GM18907 (cell line): ENCODE data around the gene CCT7.
A peak's percentile ranks its signal among the peaks of the same experiment; 100 is the strongest.

Experiments
- ATAC-seq: cut with Tn5 transposase; IDR thresholded peaks from one replicate; pipeline ENCODE4 v1.9.1; 2021; ENCODE audit warnings: mild to moderate bottlenecking, moderate library complexity; ENCODE audit not compliant: unreplicated experiment

CCT7 gene

DNA sequence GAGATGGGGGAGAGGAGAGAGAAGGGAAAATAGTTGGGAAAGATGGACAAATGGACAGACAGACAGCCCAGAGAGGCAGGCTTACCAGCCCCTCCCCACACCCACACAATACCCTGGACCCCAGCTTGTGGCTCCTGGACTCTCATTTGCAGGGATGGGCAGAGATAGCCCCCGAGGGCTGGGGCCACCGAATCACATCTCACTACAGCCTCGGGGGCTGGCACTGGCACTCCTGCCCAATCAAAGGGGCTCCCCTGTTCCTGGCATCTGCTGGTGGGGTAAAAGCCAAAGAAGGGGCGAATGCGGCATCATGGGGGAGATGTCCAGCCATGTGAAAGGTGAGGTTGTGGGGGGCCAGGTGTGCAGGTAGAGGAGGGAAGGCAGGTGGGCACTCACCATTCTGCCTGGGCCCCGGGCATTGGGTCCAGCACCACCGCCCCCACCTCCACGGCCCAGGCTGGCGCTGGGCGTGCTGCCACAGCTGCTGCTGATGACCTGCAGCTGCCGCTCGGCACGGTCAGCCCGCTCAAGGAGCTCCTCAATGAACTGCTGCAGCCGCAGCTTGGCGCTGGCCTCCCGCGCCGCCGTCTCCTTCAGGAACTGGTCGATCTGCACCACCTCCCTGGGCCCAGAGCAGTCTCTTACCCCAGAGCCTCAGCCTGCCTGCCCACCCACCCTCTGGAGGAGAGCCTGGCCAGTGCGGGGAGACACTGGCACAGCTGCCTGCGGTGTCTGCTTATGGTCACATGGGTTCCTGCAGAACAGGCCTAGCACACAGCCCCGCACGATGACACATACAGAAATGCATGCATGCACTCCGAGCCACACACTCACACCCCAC is 32.2 kb downstream of the CCT7 start:
- ATAC-seq = no peak

DNA sequence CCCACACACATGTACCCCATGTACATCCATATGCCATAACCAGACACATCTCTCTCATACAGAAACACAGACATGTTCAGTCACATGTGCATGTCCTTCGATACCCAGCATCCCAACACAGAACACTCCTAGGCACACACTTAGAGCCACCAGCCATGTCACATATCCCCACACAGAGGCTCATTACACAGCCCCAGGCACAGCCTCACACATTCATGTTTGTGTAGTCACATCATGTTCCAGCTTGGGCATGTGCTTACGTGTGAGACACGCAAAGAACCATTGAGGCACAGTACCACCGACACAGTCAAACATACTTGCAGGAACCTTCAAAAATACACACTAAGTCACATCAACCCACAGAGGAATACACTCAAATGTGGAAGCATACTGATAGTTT is 32.9 kb downstream of the CCT7 start:
- no peak for ATAC-seq

DNA sequence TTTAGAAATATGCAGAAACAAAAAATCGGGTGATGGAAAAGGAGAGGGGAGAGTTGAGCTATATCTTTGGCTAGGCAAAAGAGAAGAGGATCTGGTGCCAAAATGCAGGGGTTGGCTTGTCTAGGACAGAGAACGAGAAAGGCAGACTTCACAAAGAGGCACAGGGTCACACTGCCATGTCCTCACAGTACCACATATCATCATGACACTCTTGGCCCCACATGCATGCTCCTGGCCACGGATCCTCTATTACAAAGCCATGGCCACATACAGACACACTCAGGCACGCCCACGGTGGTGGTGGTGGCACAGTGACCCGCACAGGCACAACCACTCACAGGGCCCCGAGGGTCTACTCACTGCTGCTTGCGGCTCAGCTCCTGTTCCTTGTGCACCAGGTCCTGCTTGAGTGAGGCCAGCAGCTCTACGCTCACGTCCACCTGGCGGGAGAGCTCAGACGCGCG is 34.3 kb downstream of the CCT7 start:
- no peak for ATAC-seq

DNA sequence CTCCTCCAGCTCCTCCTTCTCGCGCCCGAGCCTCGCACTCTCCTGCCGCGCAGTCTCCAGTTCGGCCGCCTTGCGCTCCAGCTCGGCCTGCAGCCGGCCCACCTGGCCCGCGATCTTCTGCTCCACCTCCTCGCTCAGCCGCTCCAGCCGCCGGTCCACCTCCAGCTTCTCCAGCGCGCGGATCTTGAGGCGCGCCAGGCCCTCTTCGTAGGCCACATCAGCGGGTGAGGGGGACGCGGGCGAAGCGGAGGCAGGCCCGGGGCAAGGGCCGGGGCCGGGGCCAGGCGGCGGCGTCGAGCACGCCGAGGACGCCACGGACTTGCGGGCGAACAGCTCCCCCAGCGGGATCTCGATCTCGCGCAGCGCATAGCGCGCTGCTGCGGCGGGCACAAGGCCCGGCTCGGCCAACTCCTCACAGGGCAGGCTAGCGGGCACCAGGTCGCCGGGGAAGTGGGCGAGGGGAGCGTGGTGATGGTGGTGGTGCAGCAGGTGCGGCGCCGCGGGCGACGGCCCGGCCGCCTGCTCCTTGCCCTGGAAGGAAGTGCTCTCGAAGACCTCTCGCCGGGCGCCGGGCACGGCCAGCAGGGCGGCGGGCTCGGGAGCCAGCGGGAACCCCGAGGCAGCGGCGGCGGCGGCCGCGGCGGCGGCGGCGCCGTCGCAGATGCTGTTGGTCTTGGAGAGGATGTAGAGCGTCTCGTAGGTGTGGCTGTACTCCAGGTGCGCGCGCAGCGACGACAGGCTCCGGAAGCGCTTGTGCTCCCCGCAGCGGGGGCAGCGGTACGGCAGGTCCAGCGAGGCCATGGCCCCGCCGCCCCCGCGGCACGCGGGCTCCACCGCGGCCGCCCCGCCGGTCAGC is 35.0 kb downstream of the CCT7 start:
- no peak for ATAC-seq

DNA sequence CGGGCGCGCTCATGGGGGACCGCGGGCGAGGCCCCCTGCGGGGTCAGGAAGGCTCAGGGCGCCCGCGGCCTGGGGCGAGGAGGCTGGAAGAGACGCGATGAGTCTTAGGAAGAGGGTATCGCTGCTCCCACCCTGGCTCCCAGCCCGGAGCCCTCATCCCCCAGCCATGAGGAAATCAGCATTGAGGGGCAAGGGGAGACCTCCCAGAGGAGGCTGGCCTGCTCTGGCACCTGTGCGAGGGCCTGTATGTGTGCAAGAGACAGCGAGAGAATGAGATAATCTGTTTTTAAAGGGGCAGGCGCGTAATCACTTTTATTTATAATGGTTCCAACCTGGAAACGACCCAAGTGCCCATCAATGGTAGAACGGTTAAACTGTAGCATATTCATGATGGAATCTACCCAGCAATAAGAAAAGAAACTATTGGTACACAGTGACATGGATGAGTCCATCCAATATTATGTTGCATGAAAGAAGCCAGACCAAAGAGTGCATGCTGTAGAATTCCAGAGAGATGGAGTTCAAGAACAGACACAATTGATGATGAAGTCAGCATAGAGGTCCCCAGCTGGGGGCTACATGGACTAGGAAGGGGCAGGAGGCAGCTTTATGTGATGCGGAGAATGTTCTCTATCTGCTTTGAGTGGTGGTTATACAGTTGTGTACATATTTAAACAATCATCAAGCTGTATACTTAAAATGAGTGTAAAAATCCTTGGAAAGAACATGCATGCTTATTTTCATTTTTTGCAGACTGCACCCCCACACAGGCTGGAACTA is 35.8 kb downstream of the CCT7 start:
- no peak for ATAC-seq

DNA sequence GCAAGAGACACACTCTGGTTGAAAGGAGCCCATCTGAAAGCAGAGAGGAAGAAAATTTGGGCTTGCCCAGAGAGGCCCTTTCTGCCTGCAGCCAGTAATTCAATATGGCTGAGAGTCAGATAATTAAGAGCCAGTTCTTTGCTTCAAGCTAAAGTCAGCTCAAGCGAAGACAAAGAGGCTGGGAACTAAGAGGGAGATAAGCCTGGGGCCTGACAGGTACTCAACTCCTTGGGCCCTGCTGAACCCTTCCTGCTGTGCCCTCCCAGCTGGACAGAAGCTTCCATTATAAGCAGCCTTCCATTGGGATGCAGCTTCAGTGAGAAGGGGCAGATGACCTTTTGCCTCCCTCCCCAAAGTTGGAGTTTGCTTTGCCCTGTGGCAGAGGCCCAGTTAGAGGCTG is 38.2 kb downstream of the CCT7 start:
- ATAC-seq = no peak

DNA sequence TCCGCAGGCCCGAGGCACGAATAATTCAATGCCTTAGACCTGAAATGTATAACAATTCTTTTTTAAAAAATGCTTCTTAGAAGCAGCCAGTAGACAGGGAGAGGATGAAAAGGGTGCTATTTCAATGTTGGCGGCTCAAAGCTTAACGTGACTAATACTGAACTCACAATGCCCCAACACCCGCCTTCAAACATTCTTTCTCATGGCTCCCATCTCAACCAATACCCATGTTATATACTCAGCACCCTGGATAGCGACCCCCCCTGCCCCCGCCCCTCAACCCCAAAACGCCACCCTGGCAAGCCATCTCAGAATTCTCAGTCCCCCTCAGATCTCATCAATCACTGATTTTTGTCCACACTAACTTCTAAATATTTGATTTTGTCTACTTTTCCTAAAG is 45.7 kb downstream of the CCT7 start:
- no peak for ATAC-seq

DNA sequence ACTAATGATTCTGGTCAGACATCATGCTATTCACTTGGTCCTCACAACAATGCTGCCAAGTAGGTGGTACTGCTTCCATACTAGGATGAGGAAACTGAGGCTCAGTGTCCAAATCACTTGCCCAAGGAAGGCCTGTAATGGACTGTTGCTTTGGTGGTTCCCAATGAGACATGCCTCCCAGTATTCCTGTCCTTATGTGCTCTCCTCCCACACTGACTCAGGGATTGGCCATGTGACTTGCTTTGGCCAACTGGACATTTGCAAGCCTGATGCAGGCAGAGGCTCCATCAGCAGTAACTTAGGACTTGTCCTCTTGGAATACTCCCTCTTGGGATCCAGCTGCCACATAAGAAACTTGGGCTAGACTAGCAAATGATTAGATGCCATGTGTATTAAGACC is 47.1 kb downstream of the CCT7 start:
- ATAC-seq = no peak

DNA sequence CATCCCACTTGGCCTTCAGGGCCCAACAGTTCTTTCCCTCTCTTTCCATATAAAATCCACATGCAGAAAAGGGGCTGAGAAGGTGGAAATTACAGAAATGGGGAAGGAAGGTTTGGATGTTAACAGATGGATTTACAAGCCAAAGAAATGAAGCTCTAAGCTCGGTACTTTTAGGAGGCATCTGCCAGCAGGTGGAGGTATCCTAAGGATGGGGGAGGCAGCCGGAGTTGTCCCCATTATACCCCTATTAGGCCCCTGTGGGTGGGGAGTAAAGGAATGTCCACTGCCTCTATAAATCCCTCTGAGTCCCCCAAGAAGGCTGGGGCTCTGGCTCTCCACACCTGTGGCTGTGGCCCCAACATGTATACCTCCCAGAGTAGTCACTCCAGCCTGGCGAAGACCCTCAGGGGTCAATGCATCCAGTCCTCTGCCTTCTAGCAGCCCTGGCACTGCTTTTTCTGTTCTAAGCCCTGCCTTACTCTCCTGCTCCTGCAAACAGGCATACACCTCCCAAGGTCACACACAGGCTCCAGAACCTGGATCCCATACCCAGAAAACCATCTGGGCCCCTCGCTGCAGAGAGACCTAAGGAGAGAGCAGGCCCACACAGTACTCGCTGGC is 48.9 kb downstream of the CCT7 start:
- ATAC-seq = no peak

DNA sequence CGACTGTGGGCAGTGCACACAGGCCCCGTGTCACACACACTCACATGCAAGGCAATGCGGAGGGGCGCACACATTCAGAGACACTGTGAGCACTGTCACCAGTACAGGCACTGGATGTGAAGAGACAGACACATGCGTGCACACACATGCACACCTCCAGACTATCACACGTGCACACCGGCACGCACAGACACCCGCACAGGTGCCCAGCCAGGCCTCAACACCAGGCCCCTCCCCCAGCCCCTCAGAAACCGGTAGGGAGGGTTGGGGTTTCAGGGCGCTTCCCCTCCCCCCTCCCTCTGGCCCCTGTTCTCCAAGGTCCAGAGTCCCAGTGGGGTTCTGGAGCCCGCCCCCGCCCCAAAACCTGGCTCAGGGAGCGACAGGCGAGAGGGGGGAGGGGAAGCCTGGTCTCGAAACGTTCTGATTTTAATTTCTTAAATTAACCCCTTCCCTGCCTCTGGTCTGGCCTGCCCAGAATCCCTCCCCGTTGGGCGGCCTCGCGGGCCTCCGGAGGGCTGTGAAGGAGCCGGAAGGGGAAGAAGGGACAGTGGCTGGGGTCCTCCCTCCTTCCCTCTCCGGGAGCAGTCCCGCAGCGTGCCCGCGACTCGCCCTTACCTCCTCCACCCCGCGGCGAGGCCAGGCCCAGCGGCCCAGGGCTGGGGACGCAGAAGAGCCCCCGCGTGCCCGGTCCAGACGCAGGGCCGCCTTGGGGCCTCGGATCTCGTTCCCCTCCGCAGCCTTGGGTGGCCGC is 49.6 kb downstream of the CCT7 start:
- ATAC-seq = peak; percentile 18

DNA sequence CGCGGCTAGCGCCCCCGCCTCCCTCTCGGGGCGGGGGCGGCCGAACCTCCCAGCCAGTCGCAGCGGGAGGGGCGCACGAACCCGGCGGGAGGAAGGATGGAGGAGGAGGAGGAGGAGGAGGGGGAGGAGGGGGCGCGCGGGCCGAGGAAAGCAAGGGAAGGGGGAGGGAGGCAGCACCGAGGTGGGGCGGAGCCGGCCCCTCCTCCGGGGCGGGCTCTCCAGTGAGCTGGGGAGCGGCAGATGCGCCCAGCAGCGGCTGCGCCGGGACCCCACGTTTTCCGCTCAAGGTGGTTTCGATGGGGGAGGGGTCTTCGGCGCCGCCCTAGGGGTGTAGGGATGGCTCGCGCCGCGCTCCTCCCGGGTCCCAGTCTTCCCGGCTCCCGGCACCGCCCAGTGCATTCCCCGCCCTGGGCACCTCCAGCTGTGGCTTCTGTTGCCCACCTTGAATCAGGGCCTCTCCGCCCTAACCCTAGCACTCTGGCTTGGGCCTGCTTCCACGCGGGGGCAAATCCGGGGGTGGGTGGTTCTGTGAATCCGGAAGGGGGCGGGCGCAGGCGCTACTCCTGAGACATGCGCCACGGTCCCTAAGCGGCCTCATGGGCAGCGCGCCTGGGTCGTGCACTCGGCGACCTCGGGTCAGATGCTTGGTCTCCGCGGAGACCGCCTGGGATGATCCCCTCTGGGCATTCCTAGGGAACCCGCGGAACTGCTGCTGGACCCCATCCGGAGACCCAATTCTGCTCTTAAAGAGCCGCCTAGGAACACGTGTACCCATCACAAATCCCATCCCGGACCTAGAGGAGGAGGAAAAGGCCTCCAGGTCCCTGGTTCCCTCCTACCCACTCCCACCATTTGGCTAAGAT is 50.4 kb downstream of the CCT7 start, which contains the start of gene FBXO41:
TSS of gene FBXO41 (minus strand) at position 183 of the 863 bp plus-strand sequence. CDS start 14,848 bp downstream, outside the sequence.
- ATAC-seq = peak; percentile 79

DNA sequence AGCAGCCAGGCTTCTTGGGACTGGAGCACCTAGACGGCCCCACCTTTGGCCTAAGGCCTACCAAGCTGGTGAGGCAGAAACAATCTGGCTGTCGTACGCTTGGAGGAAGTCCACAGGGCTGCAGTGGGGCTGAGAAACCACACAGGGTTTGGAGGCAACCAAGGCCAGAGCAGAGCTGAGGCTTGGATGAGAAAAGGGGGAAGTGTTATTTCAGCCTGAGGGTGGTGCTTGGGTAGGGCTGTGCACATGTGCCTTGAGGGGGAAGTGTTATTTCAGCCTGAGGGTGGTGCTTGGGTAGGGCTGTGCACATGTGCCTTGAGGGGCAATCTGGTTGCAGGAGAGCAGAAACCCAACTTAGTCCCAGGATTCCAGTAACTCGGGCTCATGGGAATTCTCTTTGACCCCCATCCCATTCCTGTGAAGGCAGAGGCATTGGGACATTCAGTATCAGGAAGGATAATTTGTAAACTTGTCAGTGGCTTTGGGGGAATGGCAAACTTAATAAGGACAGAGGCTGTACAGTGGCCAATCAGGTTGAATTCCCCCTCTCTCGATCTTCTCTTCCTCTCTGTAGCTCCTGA is 51.1 kb downstream of the CCT7 start:
- peak; percentile 65 for ATAC-seq

DNA sequence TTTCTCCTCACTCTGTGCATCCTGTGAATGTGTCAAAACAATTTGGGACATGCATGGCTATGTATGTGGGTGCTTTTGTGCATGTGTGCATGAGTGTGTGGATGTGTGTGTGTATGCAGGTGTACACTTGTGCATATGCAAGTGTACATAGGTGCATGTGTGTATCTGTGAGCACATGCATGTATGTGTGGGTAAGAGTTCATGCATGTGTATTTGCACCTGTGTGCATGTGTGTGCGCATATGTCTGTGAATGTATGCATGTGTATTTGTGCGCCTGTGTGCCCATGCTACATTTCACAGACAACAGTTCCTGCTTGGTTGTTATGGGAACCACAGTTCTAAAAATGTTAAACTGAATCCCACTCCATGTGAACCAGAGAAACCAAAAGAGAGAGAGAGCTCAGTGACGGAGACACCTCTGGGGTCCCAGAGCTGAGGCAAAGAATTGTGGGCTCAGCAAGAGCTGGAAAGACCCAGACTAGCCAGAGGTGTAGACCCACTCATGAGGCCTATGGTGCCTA is 52.1 kb downstream of the CCT7 start:
- ATAC-seq = no peak

DNA sequence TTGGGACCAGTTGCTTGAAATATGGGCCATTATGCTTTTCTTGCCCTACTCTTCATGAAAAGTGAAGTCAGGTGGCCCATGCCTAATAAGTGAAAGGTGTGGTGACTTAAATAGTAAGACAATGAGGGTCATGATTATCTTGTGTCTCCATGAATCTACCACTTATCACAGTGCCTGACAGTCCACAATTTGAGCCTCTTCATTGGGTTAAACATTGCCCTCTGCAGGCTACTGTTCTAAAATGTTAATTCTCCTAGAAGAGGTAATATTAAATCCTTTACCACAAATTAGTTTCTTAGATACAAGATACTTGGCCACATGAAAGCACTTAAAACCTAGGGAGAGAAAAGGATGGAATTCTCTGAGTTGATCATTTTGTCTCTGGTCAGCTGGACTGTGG is 55.2 kb downstream of the CCT7 start:
- ATAC-seq = no peak

DNA sequence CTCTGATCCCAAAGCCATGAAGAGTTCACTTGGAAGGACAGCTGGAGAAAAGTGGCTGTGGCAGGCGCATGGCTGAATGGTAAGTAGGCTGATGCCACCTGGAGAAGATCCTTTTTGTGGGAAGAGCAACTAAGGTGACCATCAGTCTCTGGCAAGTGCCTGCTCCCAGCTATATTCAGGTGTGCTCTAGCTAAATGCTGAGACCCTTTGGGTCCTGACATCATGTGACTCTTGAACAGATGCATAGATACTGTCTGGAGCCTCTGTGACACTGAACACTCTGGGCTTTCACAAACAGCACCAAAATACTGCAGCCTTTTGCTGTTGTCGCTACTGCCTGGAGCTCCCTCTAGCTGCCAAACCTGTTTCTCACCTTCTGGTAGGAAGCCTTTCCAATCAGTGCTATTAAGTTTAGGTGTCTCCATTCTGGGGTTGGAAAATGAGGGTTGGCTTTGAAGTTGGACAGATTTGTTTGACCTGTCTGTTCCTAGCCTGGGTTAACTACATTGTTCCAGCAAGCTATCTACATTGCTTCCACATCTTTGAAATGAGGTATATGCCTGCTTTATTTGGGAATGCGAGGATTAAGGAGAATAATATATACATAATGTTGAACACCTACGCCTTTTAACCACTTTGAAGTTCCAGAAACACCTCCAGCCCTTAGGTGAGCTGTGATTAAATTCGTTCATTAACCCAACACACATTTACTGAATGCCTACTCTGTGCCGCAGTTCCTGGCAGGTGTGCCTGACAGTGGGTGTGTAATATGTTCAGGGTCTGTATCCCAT is 56.1 kb downstream of the CCT7 start:
- no peak for ATAC-seq

DNA sequence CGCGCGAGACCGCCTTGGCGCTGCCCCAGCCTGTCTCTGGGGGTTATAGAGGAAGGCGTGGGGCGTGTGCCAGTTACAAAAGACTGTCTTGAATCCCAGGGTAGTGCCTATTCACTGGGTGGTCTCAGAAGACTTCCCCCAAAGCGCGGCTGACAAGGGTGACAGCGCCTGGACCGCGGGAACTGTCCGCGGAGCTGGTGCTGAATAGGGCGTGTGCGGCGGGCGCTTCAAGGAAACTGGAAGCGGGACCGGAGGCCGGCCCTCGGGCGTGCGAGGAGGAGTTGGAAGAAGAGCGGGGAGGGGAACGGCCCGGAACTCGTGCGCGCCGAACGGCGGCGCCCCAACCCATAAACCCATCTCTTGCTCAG is 57.0 kb downstream of the CCT7 start:
- ATAC-seq = no peak

DNA sequence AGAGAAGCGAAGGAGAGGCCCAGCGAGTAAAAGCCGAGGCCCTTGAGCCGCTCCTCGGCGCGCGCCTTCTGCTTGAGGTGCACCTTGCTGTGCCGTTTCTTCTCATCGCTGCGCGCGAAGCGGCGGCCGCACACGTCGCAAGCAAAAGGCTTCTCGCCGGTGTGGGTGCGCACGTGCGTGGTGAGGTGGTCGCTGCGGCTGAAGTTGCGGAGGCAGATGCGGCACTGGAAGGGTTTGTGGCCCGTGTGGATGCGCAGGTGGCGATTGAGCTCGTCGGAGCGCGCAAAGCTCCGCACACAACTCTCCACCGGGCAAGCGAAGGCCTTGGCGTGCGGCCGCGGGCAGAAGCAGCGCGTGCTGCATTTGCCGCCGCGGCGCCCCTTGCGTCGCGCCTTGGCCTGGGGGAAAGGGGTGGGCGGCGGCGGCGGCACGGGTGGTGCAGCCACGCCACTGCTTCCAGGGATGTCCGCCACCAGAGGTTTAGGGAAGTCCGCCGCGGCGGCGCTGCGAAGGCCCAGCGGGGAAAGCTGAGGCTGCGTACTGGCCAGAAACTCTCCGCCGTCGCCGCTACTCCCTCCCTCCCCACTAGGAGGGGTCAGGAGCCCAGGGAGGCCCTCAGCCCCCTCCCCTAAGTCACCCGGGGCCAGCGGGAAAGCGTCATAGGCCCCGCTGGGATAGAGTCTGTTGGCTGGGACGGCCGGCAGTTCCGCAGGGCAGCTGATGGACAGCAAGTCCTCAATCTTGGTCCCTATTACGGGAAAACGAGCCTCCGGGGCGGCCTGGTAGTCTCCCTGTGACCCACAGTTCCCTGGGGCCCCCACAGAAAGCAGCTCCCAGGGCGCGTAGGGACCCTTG is 57.6 kb downstream of the CCT7 start:
- ATAC-seq = no peak
